A172 (cell line): ENCODE results near the gene APBA1. TPM values are rescaled to one million over a fixed set of nuclear protein-coding genes. Genes with fewer than 3 reads are reported as not detected.

ENCODE experiments used
- DNase-seq: peaks from one replicate; pipeline ENCODE4 v3.0.0-alpha.2; 2015; ENCODE audit warnings: low spot score
- total RNA-seq: library from RNA; depleted of rRNA; stranded (reverse); fragments of >200 nt; shearing (Covaris generic); gene quantifications from 2 replicates; pipeline ENCODE4 v1.2.3, GENCODE V29; 2014

The APBA1 gene
- total RNA-seq, 1 experiment from 2014 or later = 0.21 TPM

DNA sequence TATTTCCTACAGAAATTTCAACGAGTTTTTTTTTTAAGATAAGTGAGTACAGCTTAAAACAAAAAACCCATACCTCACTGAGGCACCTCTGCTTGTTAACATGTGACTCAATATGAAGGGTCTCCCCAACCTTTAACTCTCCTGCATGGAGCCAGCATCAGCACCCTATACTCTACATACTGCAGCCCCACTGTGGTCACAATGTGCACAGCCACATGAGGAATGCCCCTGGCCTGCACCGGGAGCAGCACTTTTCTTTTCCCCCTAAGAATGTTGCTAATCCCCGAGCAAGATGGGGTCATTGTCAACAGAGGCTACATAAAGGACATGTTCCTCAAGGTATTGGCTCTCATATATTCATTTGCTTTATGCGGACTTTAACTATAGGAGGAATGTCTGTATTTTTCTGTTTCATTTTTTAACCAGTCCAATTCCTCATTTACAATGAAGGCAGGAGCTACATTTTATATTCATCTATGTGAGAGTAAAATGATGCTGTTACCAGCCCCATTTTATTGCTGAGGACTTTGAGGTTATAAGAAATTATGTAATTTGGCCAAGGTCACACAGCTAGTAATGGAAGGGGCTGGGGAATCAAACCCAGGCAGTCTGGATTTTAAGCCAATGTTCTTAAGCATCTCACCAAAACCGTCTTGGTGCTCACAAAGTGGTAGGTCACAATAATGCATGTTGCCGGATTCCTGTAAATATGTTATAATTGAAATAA is 93.0 kb downstream of the APBA1 start:
- DNase-seq = no peak

DNA sequence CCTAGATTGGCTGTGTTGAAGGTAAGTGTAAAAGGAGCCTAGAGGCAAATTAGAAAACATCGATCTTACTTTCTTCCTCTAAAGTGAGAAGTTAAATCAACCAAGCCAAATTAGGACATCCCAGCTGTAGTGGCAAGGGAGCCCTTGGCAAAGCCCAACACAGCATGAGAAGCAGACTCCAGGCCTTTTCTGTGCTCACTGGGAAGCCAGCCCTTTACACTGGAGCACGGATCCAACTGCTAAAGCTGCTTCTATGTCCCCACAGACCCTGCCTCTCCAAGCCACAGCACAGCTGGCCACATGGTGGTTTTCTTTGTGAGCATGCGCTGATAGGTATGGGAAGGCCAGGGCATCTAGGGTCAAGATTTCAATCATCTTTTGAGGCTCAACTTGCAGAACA is 94.1 kb downstream of the APBA1 start:
- no peak for DNase-seq

DNA sequence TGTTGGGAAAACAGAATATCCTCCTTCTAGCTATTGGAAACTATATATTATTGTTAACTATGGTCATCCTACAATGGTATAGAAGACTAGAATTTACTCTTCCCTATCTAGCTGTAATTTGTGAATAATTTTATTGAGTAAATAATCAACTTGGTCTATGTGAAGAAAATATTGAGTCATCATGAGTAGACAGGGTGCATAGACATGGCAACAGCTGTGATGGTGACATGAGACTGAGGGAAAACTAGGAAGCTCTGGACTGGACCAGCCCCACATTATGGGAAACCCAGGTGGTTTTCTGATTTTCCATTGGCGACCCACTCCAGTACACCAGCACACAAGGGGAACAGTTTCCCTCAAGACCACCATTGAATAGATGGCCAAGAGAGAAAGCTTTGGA is 95.0 kb downstream of the APBA1 start:
- no peak for DNase-seq

DNA sequence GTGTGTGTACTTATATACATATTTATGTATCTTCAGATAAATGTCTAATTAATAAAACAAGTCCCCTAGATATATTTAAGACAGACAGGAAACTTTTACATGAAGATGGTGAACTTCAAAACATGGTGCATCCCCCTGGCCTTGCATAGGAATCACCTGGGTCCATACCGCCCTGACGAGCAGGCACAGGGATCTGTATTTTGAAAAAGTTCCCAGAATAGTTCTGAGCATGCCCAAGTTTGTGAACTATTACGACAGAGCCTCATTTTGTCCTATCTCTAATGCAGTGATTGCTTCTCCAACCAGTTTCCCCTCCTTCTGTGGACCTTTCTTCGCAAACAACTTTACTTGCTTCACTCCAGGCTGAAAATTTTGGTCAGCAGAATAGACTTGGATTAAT is 98.1 kb downstream of the APBA1 start:
- no peak for DNase-seq

DNA sequence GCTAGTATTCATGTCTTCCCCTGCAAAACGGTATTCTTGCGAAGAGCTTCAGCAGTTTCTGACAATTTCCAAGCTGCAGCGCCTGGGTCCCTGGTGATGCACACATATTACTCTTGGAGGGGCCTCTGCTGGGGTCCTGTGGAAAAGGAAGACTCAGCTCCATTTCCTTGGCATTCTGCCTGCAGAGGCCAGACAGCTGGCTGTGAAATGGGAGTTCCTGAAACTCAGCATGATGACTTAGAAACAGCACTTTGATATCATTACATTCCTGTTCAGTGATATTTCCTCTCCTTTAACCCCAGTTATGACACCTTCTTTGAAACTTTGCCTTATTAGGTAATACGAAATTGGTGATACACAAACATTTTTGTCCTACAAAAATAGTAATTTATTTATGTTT is 98.5 kb downstream of the APBA1 start:
- peak; percentile 57 for DNase-seq

DNA sequence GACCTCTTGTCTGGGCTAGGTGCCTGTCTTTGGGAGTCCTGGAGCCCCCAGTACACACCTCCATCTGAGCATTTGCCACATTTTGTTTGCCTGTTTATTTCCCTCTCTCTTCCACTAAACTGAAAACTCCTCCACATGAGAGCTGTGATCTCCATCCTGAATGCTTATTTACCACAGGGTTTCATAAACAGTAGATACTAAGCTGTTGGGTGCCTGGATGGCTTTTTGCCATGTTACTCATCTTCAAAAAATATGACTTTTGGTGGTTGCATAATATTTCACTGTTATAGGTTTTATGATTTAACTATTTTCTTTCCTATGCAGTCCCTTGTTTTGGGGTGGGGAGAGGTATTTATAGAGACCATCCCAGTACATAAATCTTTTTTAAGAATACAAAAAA is 99.6 kb downstream of the APBA1 start:
- DNase-seq = no peak

DNA sequence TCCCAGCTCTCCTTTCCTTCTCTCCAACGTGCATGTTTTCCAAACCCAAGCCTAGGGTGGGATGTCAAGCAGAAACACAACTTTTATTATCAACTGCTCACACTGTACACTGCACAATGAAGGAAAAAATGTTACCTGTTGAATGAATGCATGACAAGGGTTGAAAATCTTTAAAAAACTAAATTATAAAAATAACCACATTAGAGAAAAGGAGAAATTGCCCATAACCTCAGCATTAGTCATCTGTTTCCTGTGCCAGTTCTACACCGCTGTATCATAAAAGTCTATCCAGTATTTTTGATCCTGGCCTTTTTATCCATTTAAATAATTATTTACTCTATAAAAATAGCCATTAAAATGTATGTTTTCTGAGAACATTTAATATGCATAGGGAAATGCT is 101.1 kb downstream of the APBA1 start:
- peak; percentile 44 for DNase-seq

DNA sequence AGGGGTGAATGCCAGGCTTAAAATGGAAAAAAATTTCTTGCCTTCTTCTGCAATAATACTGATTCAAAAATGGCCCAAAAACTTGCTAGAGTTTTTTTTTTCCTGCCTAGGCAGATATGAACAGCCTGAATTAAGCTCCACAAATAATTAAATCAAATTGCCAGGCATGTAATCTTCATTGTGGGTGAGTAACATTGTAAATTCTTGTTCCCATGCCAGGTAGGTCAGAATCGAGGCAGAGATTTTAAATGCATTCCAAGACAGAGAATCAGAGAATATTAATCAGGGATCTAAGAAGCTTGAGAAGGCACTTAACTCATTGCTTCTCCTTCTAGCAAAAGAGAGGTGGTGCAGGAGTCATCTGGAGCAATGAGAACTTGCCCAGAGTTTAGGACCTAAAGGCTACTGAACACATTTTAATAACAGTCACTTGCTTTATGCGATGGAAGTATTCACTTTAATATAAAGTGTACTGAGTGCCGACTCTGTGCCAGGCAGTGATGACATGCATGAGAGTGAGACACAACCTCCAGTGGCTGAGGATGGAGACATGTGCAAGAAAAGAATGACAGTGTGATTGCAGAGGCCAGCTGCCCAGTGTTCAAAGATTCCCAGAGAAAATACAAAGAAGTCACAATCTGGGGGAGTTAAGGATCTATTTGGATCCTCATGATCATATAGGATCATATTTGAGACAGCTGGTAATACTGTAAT is 102.3 kb downstream of the APBA1 start:
- peak; percentile 66 for DNase-seq

DNA sequence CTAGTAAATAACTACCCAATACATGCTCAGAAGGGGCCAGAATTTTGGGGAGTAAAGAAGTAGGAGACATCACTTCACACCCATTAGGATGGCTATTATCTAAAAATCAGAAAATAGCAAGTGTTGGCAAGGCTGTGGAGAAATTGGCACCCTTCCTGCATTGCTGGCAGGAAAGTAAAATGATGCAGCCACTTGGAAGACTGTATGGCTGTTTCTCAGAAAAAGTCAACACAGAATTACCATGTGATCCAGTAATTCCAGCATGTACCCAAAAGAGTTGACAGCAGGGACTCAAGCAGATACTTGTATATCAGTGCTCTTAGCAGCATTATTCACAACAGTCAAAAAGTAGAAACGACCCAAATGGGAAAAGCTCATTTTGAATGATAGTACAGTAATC is 107.6 kb downstream of the APBA1 start:
- DNase-seq = no peak

DNA sequence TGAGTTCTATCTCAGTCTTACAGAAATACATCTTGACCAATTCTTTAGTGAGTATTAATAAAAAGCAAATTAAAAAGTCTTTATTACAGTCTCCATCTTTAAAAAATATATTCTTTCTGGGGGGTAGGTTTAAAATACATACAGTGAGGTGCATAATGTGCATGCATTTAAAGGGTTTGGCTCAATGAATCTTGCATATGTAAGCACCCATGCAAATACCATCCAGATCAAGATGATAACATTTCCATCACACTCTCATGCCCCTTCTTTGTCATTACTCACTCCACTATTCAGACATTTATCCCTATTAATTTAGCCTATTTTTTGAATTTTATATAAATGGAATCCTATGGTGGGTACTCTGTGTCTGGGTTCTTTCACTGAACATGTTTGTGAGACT is 113.0 kb downstream of the APBA1 start:
- DNase-seq = no peak

DNA sequence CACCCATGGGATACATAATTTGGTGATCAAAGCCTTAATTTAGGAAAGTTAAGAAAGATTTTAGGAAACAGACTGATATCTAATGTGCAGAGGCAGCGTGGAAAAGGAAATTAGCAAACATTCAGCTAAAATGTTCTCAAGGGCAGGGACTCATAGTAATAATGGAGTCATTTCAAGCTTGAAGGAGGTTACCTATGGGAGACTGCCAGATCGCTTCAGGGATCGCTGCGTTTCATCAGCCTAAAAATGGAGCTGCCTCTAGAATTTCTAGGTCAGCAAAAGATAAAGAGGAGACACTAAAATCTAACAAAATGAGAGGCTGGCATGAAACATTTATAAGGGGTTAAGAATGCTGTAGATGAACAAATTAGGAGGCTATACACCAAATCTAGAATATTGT is 115.5 kb downstream of the APBA1 start:
- DNase-seq = no peak

DNA sequence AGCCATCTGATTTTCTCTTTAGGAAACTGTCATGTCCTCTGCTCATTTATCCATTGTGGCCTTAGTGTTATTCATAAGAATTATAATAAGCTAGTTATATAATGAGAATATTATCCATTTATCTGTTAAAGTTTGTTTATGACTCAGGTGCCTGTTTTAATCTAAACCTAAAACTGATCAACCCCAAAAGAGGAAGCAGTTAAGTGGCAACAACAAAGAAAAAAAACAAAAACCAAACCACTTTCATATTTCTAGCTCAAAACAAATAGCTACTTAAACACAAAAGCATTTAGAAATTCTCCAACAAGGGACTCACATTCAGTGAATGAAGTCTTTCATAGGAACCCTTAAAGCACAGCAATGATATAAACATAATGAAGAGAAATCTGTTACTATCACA is 116.4 kb downstream of the APBA1 start:
- no peak for DNase-seq

DNA sequence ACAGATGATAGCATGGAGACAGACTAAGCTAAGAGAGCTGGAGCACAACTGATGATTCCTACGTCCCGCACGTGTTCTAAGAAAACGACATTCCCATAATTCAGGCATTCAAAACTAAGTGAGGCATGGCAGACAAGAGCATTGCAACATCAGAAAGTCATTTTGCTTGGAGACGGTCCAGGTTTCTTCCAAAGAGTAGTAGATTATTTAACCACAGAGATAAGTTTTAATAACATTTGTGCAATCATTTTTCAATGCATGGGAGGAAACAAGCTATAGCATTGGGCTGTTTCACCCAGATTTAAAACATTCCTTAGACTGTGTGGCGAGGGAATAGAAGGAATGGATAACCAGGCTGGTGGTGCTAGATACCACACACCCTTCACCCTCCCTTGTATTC is 117.2 kb downstream of the APBA1 start:
- DNase-seq = peak; percentile 48

DNA sequence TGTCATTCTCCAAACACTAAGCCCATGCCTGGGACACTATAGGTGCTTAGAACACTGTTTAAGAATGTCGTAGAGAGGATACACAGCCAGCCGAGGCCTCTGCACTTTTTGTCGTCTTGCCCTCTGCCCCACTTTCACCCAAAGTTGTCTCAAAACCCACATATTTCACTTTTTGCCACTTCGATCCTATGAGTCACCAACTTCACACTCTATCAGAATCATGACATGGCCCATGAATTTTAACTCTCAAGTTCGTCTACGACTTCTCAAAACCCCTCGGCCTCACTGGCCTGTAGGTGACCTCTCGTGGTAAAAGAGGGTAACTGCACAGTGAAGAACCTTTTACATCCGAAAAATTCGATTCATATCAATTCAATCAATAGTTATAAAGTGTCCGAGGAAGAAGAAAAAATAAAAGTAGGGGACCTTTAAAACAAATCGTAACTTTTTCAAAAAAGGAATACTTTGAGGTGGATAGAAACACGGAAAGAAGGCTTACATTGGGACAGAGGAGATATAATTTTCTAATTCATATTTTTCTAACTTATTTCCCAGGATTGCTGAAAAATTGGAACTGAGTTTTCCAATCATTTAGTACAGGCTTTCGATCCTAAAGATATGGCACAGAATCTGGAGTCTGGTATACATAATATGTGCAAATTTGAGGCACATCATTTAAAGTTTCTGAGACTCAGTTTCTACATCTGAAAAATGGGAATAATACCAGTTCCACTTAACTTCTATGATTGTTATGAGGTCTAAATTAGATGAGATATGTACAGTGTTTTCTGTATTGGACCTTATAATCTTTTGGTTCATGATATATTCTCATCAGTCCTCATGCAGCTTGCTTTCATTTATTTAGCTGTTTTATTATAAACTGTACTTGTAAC is 122.6 kb downstream of the APBA1 start:
- peak; percentile 19 for DNase-seq

DNA sequence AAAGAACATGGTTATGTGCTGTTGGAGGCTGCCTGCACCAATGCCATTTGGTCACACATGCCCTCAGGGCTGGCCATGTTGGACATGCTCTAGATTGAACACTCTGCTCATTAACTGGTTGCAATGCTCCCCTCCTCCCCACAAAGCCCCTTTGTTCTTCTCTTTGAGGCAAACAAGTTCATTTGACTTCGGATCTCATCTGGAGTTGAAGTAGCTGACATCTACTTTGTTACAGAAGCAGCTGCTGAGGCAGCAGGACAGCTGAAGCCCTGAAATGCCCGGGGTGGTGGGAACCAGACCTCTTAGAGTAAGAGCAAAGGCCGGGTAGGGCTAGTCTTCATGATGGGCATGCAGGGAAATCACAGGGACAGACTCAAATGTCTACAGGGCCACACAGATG is 123.5 kb downstream of the APBA1 start:
- no peak for DNase-seq

DNA sequence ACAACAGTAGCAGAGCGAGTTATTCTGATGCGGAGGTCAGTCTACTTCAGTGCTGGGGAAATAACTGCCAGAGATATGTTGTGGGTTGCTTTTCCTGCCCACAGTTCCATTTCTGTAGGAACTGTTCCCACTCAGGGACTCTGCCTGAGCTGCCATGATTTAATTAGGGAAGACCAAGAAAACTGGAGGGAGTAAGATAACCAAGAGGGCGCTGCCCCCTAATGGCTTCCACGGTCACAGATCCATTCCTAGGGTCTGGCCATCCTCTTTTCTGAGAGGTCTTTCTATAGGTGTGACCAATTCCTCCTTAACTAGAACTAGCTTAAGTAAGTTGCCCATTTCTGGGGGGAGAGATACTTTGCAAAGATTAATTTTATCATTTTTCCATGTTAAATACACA is 125.9 kb downstream of the APBA1 start:
- peak; percentile 44 for DNase-seq

DNA sequence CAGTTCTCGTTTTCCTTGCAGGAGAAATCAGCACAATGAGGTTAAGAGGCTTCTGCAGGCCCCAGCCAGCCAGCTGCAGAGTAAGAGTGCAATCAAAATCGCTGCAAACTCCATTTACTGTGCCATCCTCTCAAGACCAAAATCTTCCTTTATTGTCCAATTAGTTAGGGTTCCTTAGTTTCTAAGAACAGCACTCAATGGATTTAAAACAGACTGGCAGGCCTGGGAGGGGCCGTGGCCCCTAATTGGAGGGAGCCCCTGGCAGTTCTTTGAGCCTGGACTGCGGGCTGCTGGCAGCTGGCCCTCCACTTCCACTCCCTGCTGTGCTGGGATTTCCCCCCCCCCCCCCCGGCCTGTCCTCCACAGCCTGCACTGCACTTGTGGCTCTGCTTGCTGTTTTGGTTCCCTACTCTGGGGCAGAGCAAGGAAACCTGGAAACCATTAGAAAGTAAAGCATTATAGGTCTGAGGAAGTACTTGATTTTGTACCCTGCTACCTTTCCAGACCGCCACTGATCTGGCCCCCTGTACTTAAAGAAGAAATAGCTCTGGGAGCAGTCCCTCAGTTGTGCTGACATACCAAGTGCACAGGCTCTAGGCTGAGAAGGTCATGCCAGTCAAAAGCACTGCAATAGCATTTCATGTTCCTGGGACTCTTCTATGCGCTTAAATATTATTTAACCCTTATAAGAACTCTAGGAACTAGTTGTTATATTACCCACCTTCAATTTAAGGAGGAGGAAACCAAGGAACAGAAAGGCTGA is 129.0 kb downstream of the APBA1 start:
- peak; percentile 6 for DNase-seq

DNA sequence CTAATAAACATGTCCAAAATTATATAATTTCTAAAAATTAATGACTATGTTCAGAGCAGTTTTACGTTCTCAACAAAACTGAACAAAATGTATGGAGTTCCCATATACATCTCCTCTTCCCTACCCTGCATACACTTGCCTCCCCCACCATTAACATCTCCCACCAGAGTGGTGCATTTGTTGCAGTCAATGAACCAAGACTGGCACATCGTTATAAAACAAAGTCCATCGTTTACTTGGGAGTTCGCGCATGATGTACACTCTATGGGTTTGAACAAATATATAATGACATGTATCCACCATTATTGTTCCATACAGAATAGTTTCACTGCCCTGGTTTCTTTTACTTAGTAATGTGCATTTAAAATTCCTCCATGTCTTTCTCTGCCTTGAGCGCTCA is 130.1 kb downstream of the APBA1 start:
- no peak for DNase-seq

DNA sequence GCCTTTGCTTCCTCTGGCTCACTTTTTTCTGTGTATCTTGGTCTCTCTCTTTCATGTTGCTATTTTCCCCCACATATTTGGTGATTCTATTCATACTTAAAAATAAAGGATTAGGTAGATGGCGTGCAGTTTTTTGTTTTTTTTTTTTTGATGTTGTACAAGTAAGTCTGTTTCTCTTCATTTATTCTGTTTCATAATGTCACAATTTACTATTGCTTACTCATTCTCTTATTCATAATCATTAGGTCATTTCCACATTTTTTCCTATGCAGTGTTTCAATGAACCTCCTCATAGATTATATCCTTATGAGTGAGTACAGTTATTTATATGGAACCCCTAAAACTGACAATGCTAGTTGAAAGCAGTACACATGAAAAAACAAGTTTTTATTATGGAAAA is 136.3 kb downstream of the APBA1 start:
- DNase-seq = no peak

DNA sequence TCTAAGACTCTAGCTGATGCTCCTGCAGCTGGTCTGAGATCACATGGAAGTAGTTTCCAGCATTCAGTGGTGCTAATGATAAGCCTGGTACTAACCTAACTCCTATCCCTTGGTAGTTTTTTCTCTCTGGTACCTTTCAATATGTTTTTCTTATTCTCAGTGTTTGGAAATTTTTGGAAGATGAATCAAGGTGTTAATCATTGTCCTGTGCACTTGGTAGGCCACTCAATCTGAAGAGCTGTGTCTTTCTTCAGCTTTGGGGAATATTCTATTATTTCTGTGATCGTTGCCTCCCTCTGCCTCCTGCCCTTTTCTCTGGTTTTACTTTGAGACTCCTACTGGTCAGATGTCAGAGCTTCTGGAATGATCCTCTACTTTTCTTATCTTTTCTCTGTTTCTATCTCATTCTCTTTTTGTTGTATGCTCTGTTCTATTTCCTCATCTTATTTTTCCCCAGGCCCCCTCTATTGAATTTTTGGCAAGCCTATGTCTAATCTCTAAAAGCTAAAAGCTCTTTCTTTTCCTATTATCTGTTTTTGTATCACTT is 136.8 kb downstream of the APBA1 start:
- DNase-seq = no peak

DNA sequence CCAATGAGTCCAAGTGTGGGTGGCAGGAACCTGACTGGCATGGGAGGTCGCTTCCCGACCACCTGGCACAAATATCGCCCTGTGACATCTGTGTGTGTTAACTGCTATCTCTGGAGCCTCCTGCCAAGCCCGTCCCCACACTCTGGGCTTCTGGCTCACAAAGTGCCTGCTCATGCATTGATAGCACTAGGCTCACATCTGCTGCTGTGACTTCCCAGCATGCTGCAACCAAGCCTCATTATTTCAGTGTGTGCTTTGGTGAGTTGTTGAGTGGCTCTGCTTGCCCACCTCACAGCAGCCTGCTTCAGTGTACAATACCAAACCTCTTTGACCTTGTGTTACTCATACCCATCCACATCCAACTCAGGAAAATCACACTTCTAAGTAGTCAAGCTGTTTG is 139.8 kb downstream of the APBA1 start:
- DNase-seq = no peak

DNA sequence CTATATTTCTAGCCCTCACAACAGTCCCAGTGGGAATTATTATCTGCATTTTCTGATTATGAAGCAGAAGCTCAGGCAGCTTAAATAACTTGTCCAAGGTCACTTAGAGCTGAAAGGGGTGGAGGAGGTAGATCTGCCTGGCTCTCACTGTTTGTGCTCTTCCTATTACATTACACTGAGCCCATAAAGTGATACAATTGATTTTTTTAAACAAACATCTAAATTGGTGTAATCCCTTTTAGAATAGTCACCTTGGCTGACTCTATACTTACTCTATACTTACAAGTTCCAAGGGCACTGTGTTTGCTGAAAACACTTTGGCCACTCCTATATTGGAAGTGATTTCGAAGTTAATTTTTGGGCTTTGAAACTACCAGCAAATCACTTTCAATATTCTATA is 144.7 kb downstream of the APBA1 start:
- no peak for DNase-seq
